ENCODE results near the gene CFAP97D1.

- no peak for TF ChIP-seq CTCF (IDR thresholded peaks at IDR 0.05)
- no peak for TF ChIP-seq POLR2A (IDR thresholded peaks at IDR 0.05)
- TF ChIP-seq POLR2AphosphoS5 (IDR thresholded peaks at IDR 0.05): no peak
- no peak for TF ChIP-seq EP300 (IDR thresholded peaks at IDR 0.05)
These were observed 53.9 kb downstream of the CFAP97D1 start for GRCh38 chr17:43834106-43834505.

Measured in gastroesophageal sphincter (tissue), 3 donors.